ENCODE data around the gene APBB2. TPM values are rescaled to one million over a fixed set of nuclear protein-coding genes. Genes with fewer than 3 reads are reported as not detected.

Gene APBB2
- total and polyA plus RNA-seq, 2 donors (not counting 1 experiment from before 2014, with no cell fraction given): 4.4 to 15.8 TPM

- CTCF ChIA-PET: no interaction called here
- no peaks in the 10 kb centered on the region for H3K27me3 Mint-ChIP-seq
- no peak for ATAC-seq (ENCODE audit: low read depth)
Observed at GRCh38 chr4:41111791-41112190, 102.6 kb downstream of the APBB2 start.

GRCh38 chr4:41110050-41110449 lies 104.3 kb downstream of the APBB2 start:
- no peaks in the 10 kb centered on the region for H3K4me1 ChIP-seq (ENCODE audit: control insufficient read depth in 2 of 2, insufficient read depth in 2 of 2, low read length in 2 of 2)
- Mint-ChIP-seq H3K27ac (no peak overlapping the region), H3K27me3 (no peaks in the 10 kb centered on the region), H3K9me3 (ENCODE audit: insufficient read depth) (no peaks in the 10 kb centered on the region), H3K4me3 (no peak overlapping the region), H3K4me1 (no peaks in the 10 kb centered on the region)
- ATAC-seq (ENCODE audit: low read depth) (no peak), DNase-seq (no peak)
- no peak overlapping the region for H3K9ac ChIP-seq (ENCODE audit: low read length)
- TF ChIP-seq, protein P1, sequence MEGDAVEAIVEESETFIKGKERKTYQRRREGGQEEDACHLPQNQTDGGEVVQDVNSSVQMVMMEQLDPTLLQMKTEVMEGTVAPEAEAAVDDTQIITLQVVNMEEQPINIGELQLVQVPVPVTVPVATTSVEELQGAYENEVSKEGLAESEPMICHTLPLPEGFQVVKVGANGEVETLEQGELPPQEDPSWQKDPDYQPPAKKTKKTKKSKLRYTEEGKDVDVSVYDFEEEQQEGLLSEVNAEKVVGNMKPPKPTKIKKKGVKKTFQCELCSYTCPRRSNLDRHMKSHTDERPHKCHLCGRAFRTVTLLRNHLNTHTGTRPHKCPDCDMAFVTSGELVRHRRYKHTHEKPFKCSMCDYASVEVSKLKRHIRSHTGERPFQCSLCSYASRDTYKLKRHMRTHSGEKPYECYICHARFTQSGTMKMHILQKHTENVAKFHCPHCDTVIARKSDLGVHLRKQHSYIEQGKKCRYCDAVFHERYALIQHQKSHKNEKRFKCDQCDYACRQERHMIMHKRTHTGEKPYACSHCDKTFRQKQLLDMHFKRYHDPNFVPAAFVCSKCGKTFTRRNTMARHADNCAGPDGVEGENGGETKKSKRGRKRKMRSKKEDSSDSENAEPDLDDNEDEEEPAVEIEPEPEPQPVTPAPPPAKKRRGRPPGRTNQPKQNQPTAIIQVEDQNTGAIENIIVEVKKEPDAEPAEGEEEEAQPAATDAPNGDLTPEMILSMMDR (IDR thresholded peaks at IDR 0.05): no peak
- TF ChIP-seq EZH2 (IDR thresholded peaks at IDR 0.05; ENCODE audit: borderline replicate concordance, insufficient read depth, low read depth, low read length, poor library complexity, severe bottlenecking): no peak
- no peaks in the 10 kb centered on the region for H3K79me2 ChIP-seq (ENCODE audit: control insufficient read depth, insufficient read depth, low read length)
- no peaks in the 10 kb centered on the region for H4K20me1 ChIP-seq (ENCODE audit: control insufficient read depth, insufficient read depth, low read length, poor library complexity, severe bottlenecking)
- no peak overlapping the region for H2AFZ ChIP-seq (ENCODE audit: insufficient read depth, low read depth, low read length, poor library complexity, severe bottlenecking)
- H3K4me3 ChIP-seq (ENCODE audit: control extremely low read depth in 1 of 5, extremely low read depth in 1 of 5, insufficient read depth in 1 of 5, low read depth in 2 of 5, low read length in 4 of 5): no peak overlapping the region
- ChIA-PET POLR2A (no interaction called here), CTCF (no interaction called here)
- H3K36me3 ChIP-seq (replicated peaks in 1 of 2; ENCODE audit: control extremely low read depth in 1 of 2, control insufficient read depth in 1 of 2, extremely low read depth in 1 of 2, insufficient read depth in 2 of 2, low read length in 1 of 2): no peaks in the 10 kb centered on the region
- H3K27me3 ChIP-seq (replicated peaks in 1 of 4; ENCODE audit: control extremely low read depth in 1 of 4, control insufficient read depth in 3 of 4, insufficient read depth in 4 of 4, low read length in 3 of 4): no peaks in the 10 kb centered on the region
- 80% methylated on average over 5 of the region's 9 CpGs for WGBS (ENCODE audit: insufficient coverage)
- no peak overlapping the region for H3K4me2 ChIP-seq (replicated peaks; ENCODE audit: low read depth, low read length, poor library complexity, severe bottlenecking)
- H3K27ac ChIP-seq (ENCODE audit: low read length in 2 of 2): no peak overlapping the region
- intact Hi-C loops (cut with micrococcal nuclease): no loop called here
- H3K9me3 ChIP-seq (ENCODE audit: control extremely low read depth in 1 of 3, control insufficient read depth in 2 of 3, insufficient read depth in 1 of 3, low read length in 2 of 3): peaks cover 0 to 3% (median 0%) of the 10 kb centered on the region in 3 donors

More at GRCh38 chr4:41111791-41112190, 102.6 kb downstream of the APBB2 start:
- Histone ChIP-seq H3K27me3 (replicated peaks in 1 of 4; ENCODE audit: control extremely low read depth in 1 of 4, control insufficient read depth in 3 of 4, insufficient read depth in 4 of 4, low read length in 3 of 4) (no peaks in the 10 kb centered on the region), H3K4me2 (replicated peaks; ENCODE audit: low read depth, low read length, poor library complexity, severe bottlenecking) (no peak overlapping the region), H3K9me3 (ENCODE audit: control extremely low read depth in 1 of 3, control insufficient read depth in 2 of 3, insufficient read depth in 1 of 3, low read length in 2 of 3) (peaks cover 0 to 3% (median 0%) of the 10 kb centered on the region in 3 donors), H4K20me1 (ENCODE audit: control insufficient read depth, insufficient read depth, low read length, poor library complexity, severe bottlenecking) (no peaks in the 10 kb centered on the region), H3K79me2 (ENCODE audit: control insufficient read depth, insufficient read depth, low read length) (no peaks in the 10 kb centered on the region), H3K9ac (ENCODE audit: low read length) (no peak overlapping the region), H3K4me1 (ENCODE audit: control insufficient read depth in 2 of 2, insufficient read depth in 2 of 2, low read length in 2 of 2) (no peaks in the 10 kb centered on the region), H3K4me3 (ENCODE audit: control extremely low read depth in 1 of 5, extremely low read depth in 1 of 5, insufficient read depth in 1 of 5, low read depth in 2 of 5, low read length in 4 of 5) (no peak overlapping the region), H2AFZ (ENCODE audit: insufficient read depth, low read depth, low read length, poor library complexity, severe bottlenecking) (no peak overlapping the region), H3K27ac (ENCODE audit: low read length in 2 of 2) (no peak overlapping the region), H3K36me3 (replicated peaks in 1 of 2; ENCODE audit: control extremely low read depth in 1 of 2, control insufficient read depth in 1 of 2, extremely low read depth in 1 of 2, insufficient read depth in 2 of 2, low read length in 1 of 2) (no peaks in the 10 kb centered on the region)
- H3K9me3 Mint-ChIP-seq (ENCODE audit: insufficient read depth): no peaks in the 10 kb centered on the region
- POLR2A ChIA-PET: no interaction called here
- 100% methylated on average over 1 of the region's 2 CpGs for WGBS (ENCODE audit: insufficient coverage)
- no peak overlapping the region for H3K4me3 Mint-ChIP-seq
- no peak overlapping the region for H3K27ac Mint-ChIP-seq
- TF ChIP-seq, protein P1 (IDR thresholded peaks at IDR 0.05): no peak
- H3K4me1 Mint-ChIP-seq: no peaks in the 10 kb centered on the region
- intact Hi-C loops (cut with micrococcal nuclease): no loop called here
- DNase-seq: no peak
